IMR-90 (cell line): ENCODE data around the gene TEX22. TPM values are rescaled to one million over a fixed set of nuclear protein-coding genes. Genes with fewer than 3 reads are reported as not detected.

Experiments used
- ATAC-seq: fragments of 200-7000 bp; cut with Tn5 transposase; 2 replicates; pipeline ENCODE4 v1.9.1; 2020; ENCODE audit warnings: low read depth, mild to moderate bottlenecking, moderate library complexity
- BruUV-seq: library from RNA; stranded (reverse); fragments of 400-500 nt; replicated peaks from 2 replicates; lab custom pipeline; 2021; lab: Mats Ljungman, UMichigan
- CTCF ChIA-PET: fragments of 300-600 bp; formaldehyde crosslinking; extraction: SDS; loops from one replicate; lab custom pipeline; 2021; ENCODE audit warnings: antibody characterized with exemption; lab: Yijun Ruan, JAX
- POLR2A ChIA-PET: fragments of 300-600 bp; sonication (Branson Sonifier 250); formaldehyde crosslinking; loops from one replicate; lab custom pipeline; 2022; ENCODE audit warnings: antibody characterized with exemption; ENCODE audit not compliant: unreplicated experiment; lab: Charles Lee
- DNase-seq: peaks from one replicate; pipeline ENCODE4 v3.0.0; 2013
- H2AFZ ChIP-seq: replicated peaks from 2 replicates; pipeline ENCODE3; 2013; ENCODE audit warnings: low read length, mild to moderate bottlenecking; ENCODE audit not compliant: poor library complexity
- H2AK5ac ChIP-seq: 2 replicates; pipeline ENCODE4 v1.6.1; 2013; ENCODE audit warnings: low read depth, low read length, inconsistent platforms
- H2AK9ac ChIP-seq: replicated peaks from 2 replicates; pipeline ENCODE3; 2013; ENCODE audit warnings: mild to moderate bottlenecking, low read depth, low read length, moderate library complexity; ENCODE audit not compliant: poor library complexity
- H2BK120ac ChIP-seq: 2 replicates; pipeline ENCODE4 v1.6.1; 2013; ENCODE audit warnings: low read depth, low read length, inconsistent platforms
- H2BK15ac ChIP-seq: 3 replicates; pipeline ENCODE4 v1.6.1; 2013; ENCODE audit warnings: low read depth, low read length, inconsistent platforms
- H2BK20ac ChIP-seq: 2 replicates; pipeline ENCODE4 v1.6.1; 2013; ENCODE audit warnings: low read depth, mild to moderate bottlenecking, inconsistent platforms, low read length, moderate library complexity
- H2BK5ac ChIP-seq: 2 replicates; pipeline ENCODE4 v1.6.1; 2013; ENCODE audit warnings: mild to moderate bottlenecking, low read depth, low read length, inconsistent platforms; ENCODE audit not compliant: poor library complexity, severe bottlenecking
- H3K14ac ChIP-seq: replicated peaks from 2 replicates; pipeline ENCODE4 v1.6.1; 2013; ENCODE audit warnings: low read depth, low read length, inconsistent platforms
- H3K18ac ChIP-seq: 2 replicates; pipeline ENCODE4 v1.6.1; 2013; ENCODE audit warnings: low read depth, low read length, control low read depth
- H3K23ac ChIP-seq: 2 replicates; pipeline ENCODE4 v1.6.1; 2013; ENCODE audit warnings: low read depth, low read length, inconsistent platforms
- H3K27ac ChIP-seq: 2 replicates; pipeline ENCODE4 v1.5.1; 2013; ENCODE audit warnings: mild to moderate bottlenecking, control low read depth, low read length; ENCODE audit not compliant: insufficient read depth
- H3K27me3 ChIP-seq: 2 replicates; pipeline ENCODE4 v1.6.1; 2013; ENCODE audit warnings: low read length; ENCODE audit not compliant: control insufficient read depth, insufficient read depth
- H3K36me3 ChIP-seq: 2 replicates; pipeline ENCODE4 v1.6.1; 2013; ENCODE audit warnings: low read length, mixed read lengths; ENCODE audit not compliant: control insufficient read depth, insufficient read depth
- H3K4ac ChIP-seq: 2 replicates; pipeline ENCODE4 v1.6.1; 2013; ENCODE audit warnings: low read depth, low read length, inconsistent platforms
- H3K4me1 ChIP-seq: 2 replicates; pipeline ENCODE4 v1.6.1; 2013; ENCODE audit warnings: low read length, mixed read lengths; ENCODE audit not compliant: control insufficient read depth, insufficient read depth
- H3K4me2 ChIP-seq: 2 replicates; pipeline ENCODE4 v1.6.1; 2013; ENCODE audit warnings: low read depth, mild to moderate bottlenecking, control low read depth, low read length, moderate library complexity
- H3K4me3 ChIP-seq: 2 replicates; pipeline ENCODE4 v1.5.1; 2013; ENCODE audit warnings: low read depth, mild to moderate bottlenecking, control low read depth, low read length, moderate library complexity; ENCODE audit not compliant: insufficient read depth
- H3K56ac ChIP-seq: 2 replicates; pipeline ENCODE4 v1.6.1; 2013; ENCODE audit warnings: low read length, inconsistent platforms; ENCODE audit not compliant: insufficient read depth; ENCODE audit errors: extremely low read depth
- H3K79me1 ChIP-seq, 2 experiments: 2 replicates each; pipeline ENCODE4 v1.6.1; 2013; ENCODE audit warnings: low read length in 2 of 2, inconsistent platforms in 1 of 2, low read depth in 1 of 2
- H3K9ac ChIP-seq: 2 replicates; pipeline ENCODE4 v1.6.1; 2013; ENCODE audit warnings: low read depth, low read length, control low read depth
- H3K9me1 ChIP-seq: 2 replicates; pipeline ENCODE4 v1.6.1; 2013; ENCODE audit warnings: low read length, inconsistent platforms; ENCODE audit not compliant: insufficient read depth
- H3K9me3 ChIP-seq: 2 replicates; pipeline ENCODE4 v1.6.1; 2013; ENCODE audit warnings: low read length; ENCODE audit not compliant: control insufficient read depth, insufficient read depth
- H4K20me1 ChIP-seq: 2 replicates; pipeline ENCODE4 v1.6.1; 2013; ENCODE audit warnings: low read length, inconsistent platforms; ENCODE audit not compliant: insufficient read depth
- H4K5ac ChIP-seq: 2 replicates; pipeline ENCODE4 v1.6.1; 2013; ENCODE audit warnings: mild to moderate bottlenecking, low read depth, low read length, control low read depth
- H4K8ac ChIP-seq, 2 experiments: 2 replicates each; pipeline ENCODE4 v1.6.1; 2013; ENCODE audit warnings: low read depth in 2 of 2, low read length in 2 of 2, control low read depth in 1 of 2, inconsistent platforms in 1 of 2
- H4K91ac ChIP-seq: 2 replicates; pipeline ENCODE4 v1.6.1; 2013; ENCODE audit warnings: low read depth, low read length, inconsistent platforms; ENCODE audit not compliant: insufficient read depth
- BHLHE40 ChIP-seq: fragments of 150-350 bp; IDR thresholded peaks from 2 replicates; pipeline ENCODE4 v1.6.1; 2016; ENCODE audit warnings: mild to moderate bottlenecking, low read depth, low read length
- CEBPB ChIP-seq: IDR thresholded peaks from 2 replicates; pipeline ENCODE4 v1.6.1; 2012; ENCODE audit warnings: low read depth, low read length, improper control_type of control experiment
- CHD1 ChIP-seq: IDR thresholded peaks from 2 replicates; pipeline ENCODE4 v1.6.1; 2012; ENCODE audit warnings: low read depth, low read length, improper control_type of control experiment
- CTCF ChIP-seq: conservative IDR thresholded peaks from 2 replicates; pipeline ENCODE4 v1.5.1; 2012; ENCODE audit warnings: mild to moderate bottlenecking, low read depth, low read length, improper control_type of control experiment
- ELK1 ChIP-seq: fragments of 150-350 bp; IDR thresholded peaks from 2 replicates; pipeline ENCODE4 v1.6.1; 2016; ENCODE audit warnings: low read depth, mild to moderate bottlenecking, low read length, moderate library complexity, borderline replicate concordance
- FOS ChIP-seq: fragments of 150-350 bp; IDR thresholded peaks from 2 replicates; pipeline ENCODE4 v1.6.1; 2016; ENCODE audit warnings: low read depth, low read length
- MAFK ChIP-seq: IDR thresholded peaks from 2 replicates; pipeline ENCODE4 v1.6.1; 2012; ENCODE audit warnings: low read depth, low read length, improper control_type of control experiment
- MAZ ChIP-seq: IDR thresholded peaks from 2 replicates; pipeline ENCODE4 v1.6.1; 2012; ENCODE audit warnings: low read depth, mild to moderate bottlenecking, low read length, improper control_type of control experiment, moderate library complexity, borderline replicate concordance
- MXI1 ChIP-seq: IDR thresholded peaks from 2 replicates; pipeline ENCODE4 v1.6.1; 2012; ENCODE audit warnings: low read depth, mild to moderate bottlenecking, low read length, moderate library complexity, borderline replicate concordance
- POLR2A ChIP-seq: IDR thresholded peaks from 2 replicates; pipeline ENCODE4 v1.6.1; 2012; ENCODE audit warnings: mild to moderate bottlenecking, low read depth, low read length
- RCOR1 ChIP-seq: IDR thresholded peaks from 2 replicates; pipeline ENCODE4 v1.6.1; 2012; ENCODE audit warnings: mild to moderate bottlenecking, low read length, improper control_type of control experiment; ENCODE audit not compliant: insufficient replicate concordance
- RFX5 ChIP-seq: IDR thresholded peaks from 2 replicates; pipeline ENCODE4 v1.8.0; 2012; ENCODE audit warnings: low read depth, mild to moderate bottlenecking, low read length, moderate library complexity
- USF2 ChIP-seq: fragments of 150-350 bp; IDR thresholded peaks from 2 replicates; pipeline ENCODE4 v1.6.1; 2017; ENCODE audit warnings: mild to moderate bottlenecking, antibody characterized with exemption, low read length, low read depth
- WGBS, 2 experiments: methylation state at CpG; one replicate each; pipeline versions ENCODE4 v1.1.5 to v1.1.7; 2013; ENCODE audit warnings: missing lambda C conversion rate in 2 of 2; ENCODE audit not compliant: insufficient read length in 1 of 2; ENCODE audit errors: extremely low coverage in 2 of 2; 5-methylcytosine and 5-hydroxymethylcytosine counted together
- dilution Hi-C: fragments of 300-500 bp; cut with HindIII; formaldehyde crosslinking; loops from one replicate; pipeline ENCODE4 v1.14.3; 2018; ENCODE audit warnings: low sequenced_read_pairs; ENCODE audit not compliant: unreplicated experiment
- in situ Hi-C: fragments of 300-500 bp; cut with MboI; formaldehyde crosslinking; loops from 3 replicates; pipeline ENCODE4 v1.14.3; 2019; ENCODE audit warnings: low sequenced_read_pairs, inconsistent platforms, mixed read lengths
- intact Hi-C: fragments of 100-400 bp; cut with micrococcal nuclease; formaldehyde crosslinking; loops from 2 replicates; pipeline ENCODE4 v1.10.0; 2022
- polyA plus RNA-seq, 3 experiments: library from polyadenylated mRNA; depleted of rRNA; stranded (reverse); fragments of >200 nt; gene quantifications; 2 replicates each; pipeline ENCODE4 v1.2.3, GENCODE V29; 2012; ENCODE audit warnings: low replicate concordance in 1 of 3
- total RNA-seq: library from RNA; depleted of rRNA; stranded (reverse); fragments of >200 nt; gene quantifications from 2 replicates; pipeline ENCODE4 v1.2.3, GENCODE V29; 2012

TEX22 gene
- total and polyA plus RNA-seq, 2 of the 4 experiments (the other 2 are of a cell fraction), result 0.10 to 0.18 TPM

GRCh38 chr14:105427936-105428485, 29.7 kb downstream of the TEX22 start:
- no peak overlapping the region for H3K27ac ChIP-seq
- no peak overlapping the region for H3K4me3 ChIP-seq
- WGBS, 2 experiments, result no CpG with 5 or more reads among the region's 9 CpGs
- peaks cover 81% of the 10 kb centered on the region for H4K20me1 ChIP-seq
- in situ Hi-C loops, result no loop called here
- no peaks in the 10 kb centered on the region for H3K9me3 ChIP-seq
- peaks cover 17 to 60% of the 10 kb centered on the region in 2 experiments for H3K79me1 ChIP-seq
- ChIA-PET POLR2A (no interaction called here), CTCF (no interaction called here)
- H3K18ac ChIP-seq, result no peak overlapping the region
- no peak overlapping the region for H4K8ac ChIP-seq
- no peaks in the 10 kb centered on the region for H3K27me3 ChIP-seq
- no peak overlapping the region for H2AK9ac ChIP-seq
- DNase-seq (no peak), ATAC-seq (no peak)
- peaks cover 14% of the 10 kb centered on the region for H3K36me3 ChIP-seq
- TF ChIP-seq CHD1, result no peak
- no peak for TF ChIP-seq USF2
- TF ChIP-seq MXI1, result no peak
- TF ChIP-seq RFX5, result no peak
- no peak for TF ChIP-seq MAFK
- TF ChIP-seq CEBPB, result no peak
- no peak for TF ChIP-seq MAZ
- no peak for TF ChIP-seq CTCF
- TF ChIP-seq BHLHE40, result no peak
- no peak for TF ChIP-seq POLR2A
- TF ChIP-seq RCOR1, result no peak
- TF ChIP-seq ELK1, result no peak
- no peak for TF ChIP-seq FOS
- no peak overlapping the region for H4K91ac ChIP-seq
- no peak overlapping the region for H3K4me2 ChIP-seq
- no peak overlapping the region for H3K56ac ChIP-seq
- no peak overlapping the region for H3K14ac ChIP-seq
- no peak overlapping the region for H2BK5ac ChIP-seq
- no peak overlapping the region for H3K9ac ChIP-seq
- dilution Hi-C loops, result no loop called here
- H3K4ac ChIP-seq, result no peak overlapping the region
- no peak overlapping the region for H2BK15ac ChIP-seq
- H2BK20ac ChIP-seq, result no peak overlapping the region
- intact Hi-C loops, result no loop called here
- no peaks in the 10 kb centered on the region; the same call in 1 of the 2 replicates for H3K4me1 ChIP-seq
- H2AK5ac ChIP-seq, result no peak overlapping the region
- H3K9me1 ChIP-seq, result peaks cover 6% of the 10 kb centered on the region
- no peak overlapping the region for H3K23ac ChIP-seq
- H4K5ac ChIP-seq, result no peak overlapping the region
- no peak overlapping the region for H2BK120ac ChIP-seq
- BruUV-seq, result no TSS peak
- H2AFZ ChIP-seq, result no peak overlapping the region
